Mesothelial cell of epicardium (in vitro differentiated cells): ENCODE data around the gene CCDC50. TPM values are rescaled to one million over a fixed set of nuclear protein-coding genes. Genes with fewer than 3 reads are reported as not detected.

Source experiments
- DNase-seq, 2 experiments: peaks; one replicate each; pipeline ENCODE4 v3.0.0; 2021; ENCODE audit warnings: low spot score in 2 of 2; ENCODE audit not compliant: unreplicated experiment in 2 of 2
- H3K27ac Mint-ChIP-seq: 2 replicates; pipeline ENCODE4 v1.8.0; 2021; ENCODE audit warnings: mixed read lengths
- H3K27me3 Mint-ChIP-seq: 2 replicates; pipeline ENCODE4 v1.8.0; 2021; ENCODE audit warnings: low read depth, mixed read lengths
- H3K36me3 Mint-ChIP-seq: 2 replicates; pipeline ENCODE4 v1.8.0; 2021; ENCODE audit warnings: mixed read lengths
- H3K4me1 Mint-ChIP-seq: 2 replicates; pipeline ENCODE4 v1.8.0; 2021; ENCODE audit warnings: mixed read lengths
- H3K4me3 Mint-ChIP-seq: 2 replicates; pipeline ENCODE4 v1.8.0; 2021; ENCODE audit warnings: mild to moderate bottlenecking, moderate library complexity, mixed read lengths
- H3K9me3 Mint-ChIP-seq: 2 replicates; pipeline ENCODE4 v1.8.0; 2021; ENCODE audit warnings: mixed read lengths
- total RNA-seq: library from RNA; stranded (reverse); gene quantifications from 3 replicates; pipeline ENCODE4 v1.2.1, GENCODE V29; 2021
- TF ChIP-seq, protein P1 (sequence below): fragments of 200-600 bp; sonication (generic); IDR thresholded peaks from one replicate; pipeline ENCODE4 v1.5.0; 2021; ENCODE audit warnings: antibody characterized with exemption; ENCODE audit not compliant: unreplicated experiment

Gene CCDC50
- total RNA-seq, 1 donor from 2014 or later: 63.2 TPM

DNA sequence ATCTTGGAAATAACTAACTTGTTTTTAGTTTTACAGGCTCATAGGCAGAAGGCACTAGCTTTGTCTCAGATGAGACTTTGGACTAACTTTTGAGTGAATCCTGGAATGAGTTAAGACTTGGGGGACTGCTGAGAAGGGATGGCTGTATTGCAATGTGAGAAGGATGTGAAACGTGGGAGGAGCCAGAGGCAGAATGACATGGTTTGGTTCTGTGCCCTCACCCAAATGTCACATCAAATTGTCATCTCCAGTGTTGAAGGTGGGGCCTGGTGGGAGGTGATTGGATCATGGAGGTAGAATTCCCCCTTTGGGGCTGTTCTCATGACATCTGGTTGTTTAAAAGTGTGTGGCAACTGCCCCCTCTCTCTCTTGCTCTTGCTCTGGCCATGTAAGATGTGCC is 28.8 kb upstream of the CCDC50 start:
- H3K27me3 Mint-ChIP-seq: no peaks in the 10 kb centered on the region
- no peak overlapping the region for H3K4me3 Mint-ChIP-seq
- H3K36me3 Mint-ChIP-seq: no peaks in the 10 kb centered on the region
- no peak for DNase-seq
- no peak overlapping the region for H3K27ac Mint-ChIP-seq
- TF ChIP-seq, protein P1, sequence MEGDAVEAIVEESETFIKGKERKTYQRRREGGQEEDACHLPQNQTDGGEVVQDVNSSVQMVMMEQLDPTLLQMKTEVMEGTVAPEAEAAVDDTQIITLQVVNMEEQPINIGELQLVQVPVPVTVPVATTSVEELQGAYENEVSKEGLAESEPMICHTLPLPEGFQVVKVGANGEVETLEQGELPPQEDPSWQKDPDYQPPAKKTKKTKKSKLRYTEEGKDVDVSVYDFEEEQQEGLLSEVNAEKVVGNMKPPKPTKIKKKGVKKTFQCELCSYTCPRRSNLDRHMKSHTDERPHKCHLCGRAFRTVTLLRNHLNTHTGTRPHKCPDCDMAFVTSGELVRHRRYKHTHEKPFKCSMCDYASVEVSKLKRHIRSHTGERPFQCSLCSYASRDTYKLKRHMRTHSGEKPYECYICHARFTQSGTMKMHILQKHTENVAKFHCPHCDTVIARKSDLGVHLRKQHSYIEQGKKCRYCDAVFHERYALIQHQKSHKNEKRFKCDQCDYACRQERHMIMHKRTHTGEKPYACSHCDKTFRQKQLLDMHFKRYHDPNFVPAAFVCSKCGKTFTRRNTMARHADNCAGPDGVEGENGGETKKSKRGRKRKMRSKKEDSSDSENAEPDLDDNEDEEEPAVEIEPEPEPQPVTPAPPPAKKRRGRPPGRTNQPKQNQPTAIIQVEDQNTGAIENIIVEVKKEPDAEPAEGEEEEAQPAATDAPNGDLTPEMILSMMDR: no peak
- H3K4me1 Mint-ChIP-seq: peaks cover 7% of the 10 kb centered on the region
- no peaks in the 10 kb centered on the region for H3K9me3 Mint-ChIP-seq

DNA sequence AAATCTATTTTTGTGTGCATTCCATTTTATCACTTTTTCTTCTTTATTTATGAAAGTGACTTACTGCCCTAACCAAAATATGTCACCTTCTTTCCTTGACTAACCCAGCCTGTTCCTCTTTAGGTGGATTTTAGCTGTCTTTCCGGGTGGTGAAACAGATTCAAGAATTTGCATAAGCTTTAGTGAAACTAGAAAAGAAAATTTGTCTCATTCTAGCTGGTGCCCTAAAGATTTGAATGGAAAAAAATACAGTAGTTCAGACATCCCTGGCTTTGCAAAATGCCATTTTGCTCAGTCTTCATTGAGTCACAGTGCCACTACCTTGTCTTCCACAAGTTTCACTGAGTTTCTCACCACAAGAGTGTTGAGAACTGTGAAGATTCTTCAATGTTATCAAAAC is 28.2 kb upstream of the CCDC50 start:
- Mint-ChIP-seq H3K27ac (no peak overlapping the region), H3K36me3 (no peaks in the 10 kb centered on the region), H3K27me3 (no peaks in the 10 kb centered on the region), H3K9me3 (no peaks in the 10 kb centered on the region), H3K4me3 (no peak overlapping the region), H3K4me1 (peaks cover 7% of the 10 kb centered on the region)
- DNase-seq: no peak
- TF ChIP-seq, protein P1: no peak

DNA sequence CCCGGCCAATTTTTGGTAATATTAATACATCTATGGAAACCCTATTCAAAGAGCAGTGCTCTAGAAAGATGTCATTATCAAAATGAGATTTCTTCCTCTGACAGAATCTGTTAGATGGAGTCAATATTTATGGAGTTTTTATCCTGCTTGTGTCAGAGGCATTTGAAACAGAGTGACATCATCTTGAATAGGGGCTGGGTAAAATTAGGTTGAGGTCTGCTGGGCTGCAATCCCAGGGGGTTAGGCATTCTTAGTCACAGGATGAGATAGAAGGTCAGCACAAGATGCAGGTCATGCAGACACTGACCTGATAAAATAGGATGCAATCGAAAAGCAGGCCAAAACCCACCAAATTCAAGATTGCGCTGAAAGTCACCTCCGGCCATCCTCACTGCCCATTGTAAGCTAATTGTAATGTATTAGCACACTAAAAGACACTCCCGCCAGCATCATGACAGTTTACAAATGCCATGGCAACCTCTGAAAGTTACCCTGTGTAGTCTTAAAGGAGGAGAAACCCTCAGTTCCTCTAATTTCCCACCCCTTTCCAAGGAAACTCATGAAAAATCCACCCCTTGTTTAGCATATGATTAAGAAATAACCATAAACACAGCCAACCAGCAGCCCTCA is 27.3 kb upstream of the CCDC50 start:
- Mint-ChIP-seq H3K27ac (no peak overlapping the region), H3K4me3 (no peak overlapping the region), H3K9me3 (no peaks in the 10 kb centered on the region), H3K4me1 (peaks cover 7% of the 10 kb centered on the region), H3K27me3 (no peaks in the 10 kb centered on the region), H3K36me3 (no peaks in the 10 kb centered on the region)
- TF ChIP-seq, protein P1: no peak
- no peak for DNase-seq

DNA sequence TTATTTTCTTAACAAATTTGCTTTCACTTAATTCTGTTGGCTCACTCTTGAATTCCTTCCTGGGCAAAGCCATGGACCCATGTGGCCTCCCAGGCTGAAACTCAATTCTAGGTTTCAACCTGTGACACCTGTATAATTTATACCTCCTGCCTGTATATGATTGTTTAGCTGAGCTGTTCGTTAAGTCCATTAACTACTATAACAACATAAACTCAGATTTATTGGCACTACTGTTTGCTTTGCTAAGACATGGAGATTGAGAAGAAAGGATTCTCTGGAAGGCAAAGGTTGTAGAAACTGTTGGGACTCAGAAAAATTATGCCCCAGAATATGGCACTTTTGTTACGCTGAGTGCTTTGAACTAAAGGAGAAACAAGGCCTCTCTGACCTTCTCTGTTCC is 26.7 kb upstream of the CCDC50 start:
- TF ChIP-seq, protein P1: no peak
- Mint-ChIP-seq H3K27me3 (no peaks in the 10 kb centered on the region), H3K4me3 (no peak overlapping the region), H3K36me3 (no peaks in the 10 kb centered on the region), H3K27ac (no peak overlapping the region), H3K4me1 (peaks cover 7% of the 10 kb centered on the region), H3K9me3 (no peaks in the 10 kb centered on the region)
- DNase-seq: no peak

DNA sequence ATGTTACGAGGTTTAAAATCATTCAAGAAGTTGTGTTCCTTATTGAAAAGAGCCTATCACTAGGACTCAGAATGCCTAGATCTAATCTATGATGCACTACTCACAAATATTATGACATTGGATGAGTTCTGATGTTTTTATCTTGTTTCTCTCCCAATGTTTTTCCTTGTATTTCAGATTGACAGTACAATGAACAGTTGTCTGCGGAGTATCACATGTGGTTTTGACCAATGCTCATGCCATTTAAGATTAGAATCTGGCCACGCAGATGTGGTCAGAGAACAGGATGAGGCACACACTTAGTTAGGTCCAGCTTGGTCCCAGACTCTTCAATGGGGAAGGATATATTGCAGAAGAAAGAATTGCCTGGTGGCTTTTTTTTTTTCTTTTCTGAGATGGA is 25.6 kb upstream of the CCDC50 start:
- Mint-ChIP-seq H3K27ac (no peak overlapping the region), H3K9me3 (peaks cover 2% of the 10 kb centered on the region), H3K27me3 (no peaks in the 10 kb centered on the region), H3K4me3 (no peak overlapping the region), H3K4me1 (peaks cover 7% of the 10 kb centered on the region), H3K36me3 (no peaks in the 10 kb centered on the region)
- TF ChIP-seq, protein P1: no peak
- no peak for DNase-seq

DNA sequence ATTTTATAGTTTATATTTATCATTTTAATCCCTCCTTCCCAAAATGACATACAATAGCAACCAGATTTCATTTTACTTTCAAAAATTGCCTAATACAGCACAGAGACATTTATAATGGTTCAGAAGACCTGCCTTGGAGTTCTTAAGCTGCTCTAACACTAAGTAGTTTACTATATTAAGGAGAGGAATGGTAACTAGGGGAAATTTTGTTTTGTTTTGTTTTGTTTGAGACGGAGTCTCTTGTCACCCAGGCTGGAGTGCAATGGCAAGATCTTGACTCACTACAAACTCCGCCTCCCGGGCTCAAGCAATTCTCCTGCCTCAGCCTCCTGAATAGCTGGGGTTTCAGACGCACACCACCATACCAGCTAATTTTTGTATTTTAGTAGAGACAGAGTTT is 22.8 kb upstream of the CCDC50 start:
- peaks cover 7% of the 10 kb centered on the region for H3K4me1 Mint-ChIP-seq
- H3K36me3 Mint-ChIP-seq: no peaks in the 10 kb centered on the region
- DNase-seq: no peak
- H3K27ac Mint-ChIP-seq: no peak overlapping the region
- no peak overlapping the region for H3K4me3 Mint-ChIP-seq
- no peaks in the 10 kb centered on the region for H3K27me3 Mint-ChIP-seq
- peaks cover 4% of the 10 kb centered on the region for H3K9me3 Mint-ChIP-seq
- TF ChIP-seq, protein P1: no peak
